HepG2 (cell line): ENCODE results near the gene ANTXRL.

Experiments used
- DNMT3B ChIP-seq: conservative IDR thresholded peaks from 2 replicates; pipeline ENCODE4 v1.6.1; 2016; ENCODE audit warnings: missing biosample characterization, control low read depth
- ELF1 ChIP-seq: sonication (generic); formaldehyde crosslinking; IDR thresholded peaks from 2 replicates; pipeline ENCODE4 v1.4.0; 2020; ENCODE audit warnings: missing genetic modification reagents
- POLR2AphosphoS5 ChIP-seq: IDR thresholded peaks from 2 replicates; pipeline ENCODE4 v1.6.1; 2012; ENCODE audit warnings: low read depth, low read length
- TAF1 ChIP-seq: sonication (generic); formaldehyde crosslinking; IDR thresholded peaks from 2 replicates; pipeline ENCODE4 v1.4.0; 2020; ENCODE audit warnings: missing genetic modification reagents
- TF ChIP-seq, protein P1 (sequence below): fragments of 450-650 bp; IDR thresholded peaks from 2 replicates; pipeline ENCODE4 v1.6.1; 2017; ENCODE audit warnings: mild to moderate bottlenecking
- TF ChIP-seq, protein P2 (sequence below), 2 experiments: IDR thresholded peaks; 2 replicates each; pipeline ENCODE4 v1.6.1; 2011 to 2012; ENCODE audit warnings: low read length in 2 of 2, borderline replicate concordance in 1 of 2, low read depth in 1 of 2, mild to moderate bottlenecking in 1 of 2, moderate library complexity in 1 of 2
- TF ChIP-seq, protein P3 (sequence below): sonication (generic); formaldehyde crosslinking; IDR thresholded peaks from 2 replicates; pipeline ENCODE4 v1.5.1; 2020; ENCODE audit warnings: mild to moderate bottlenecking, missing genetic modification reagents, borderline replicate concordance

DNA sequence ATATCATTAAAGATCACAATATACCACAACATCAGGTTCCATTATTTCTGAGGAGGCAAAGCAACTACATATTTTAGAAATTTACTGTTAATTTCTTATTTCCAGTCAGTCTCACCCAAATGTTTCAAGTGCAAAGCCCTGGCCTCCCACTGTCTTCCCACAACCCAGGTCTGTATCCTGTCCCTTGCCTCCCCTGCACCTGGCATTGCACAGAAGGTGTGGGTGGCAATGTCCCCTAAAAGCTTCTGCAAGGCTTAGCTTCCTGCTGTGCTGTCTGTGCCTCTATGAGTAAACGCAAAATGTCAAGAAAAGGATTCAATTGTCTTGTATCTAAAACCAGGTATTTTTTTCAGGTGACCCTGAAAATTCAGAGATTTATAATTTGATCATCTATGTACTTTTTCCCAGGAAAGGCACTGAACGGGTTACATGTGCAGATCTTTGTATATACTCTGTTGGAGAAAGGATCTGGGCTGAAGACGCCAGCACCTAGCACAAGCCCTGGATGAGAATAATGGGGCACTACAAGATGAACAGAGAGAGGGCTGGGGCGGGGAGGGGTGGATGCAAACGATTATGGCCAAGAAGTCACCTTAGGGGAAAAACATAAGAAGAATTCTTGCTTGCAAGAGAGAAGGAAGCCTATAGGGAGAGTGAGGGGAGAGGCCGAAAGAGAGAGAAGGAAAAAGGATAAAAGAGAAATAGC, 3.1 kb upstream of the ANTXRL start:
- TF ChIP-seq, protein P1, sequence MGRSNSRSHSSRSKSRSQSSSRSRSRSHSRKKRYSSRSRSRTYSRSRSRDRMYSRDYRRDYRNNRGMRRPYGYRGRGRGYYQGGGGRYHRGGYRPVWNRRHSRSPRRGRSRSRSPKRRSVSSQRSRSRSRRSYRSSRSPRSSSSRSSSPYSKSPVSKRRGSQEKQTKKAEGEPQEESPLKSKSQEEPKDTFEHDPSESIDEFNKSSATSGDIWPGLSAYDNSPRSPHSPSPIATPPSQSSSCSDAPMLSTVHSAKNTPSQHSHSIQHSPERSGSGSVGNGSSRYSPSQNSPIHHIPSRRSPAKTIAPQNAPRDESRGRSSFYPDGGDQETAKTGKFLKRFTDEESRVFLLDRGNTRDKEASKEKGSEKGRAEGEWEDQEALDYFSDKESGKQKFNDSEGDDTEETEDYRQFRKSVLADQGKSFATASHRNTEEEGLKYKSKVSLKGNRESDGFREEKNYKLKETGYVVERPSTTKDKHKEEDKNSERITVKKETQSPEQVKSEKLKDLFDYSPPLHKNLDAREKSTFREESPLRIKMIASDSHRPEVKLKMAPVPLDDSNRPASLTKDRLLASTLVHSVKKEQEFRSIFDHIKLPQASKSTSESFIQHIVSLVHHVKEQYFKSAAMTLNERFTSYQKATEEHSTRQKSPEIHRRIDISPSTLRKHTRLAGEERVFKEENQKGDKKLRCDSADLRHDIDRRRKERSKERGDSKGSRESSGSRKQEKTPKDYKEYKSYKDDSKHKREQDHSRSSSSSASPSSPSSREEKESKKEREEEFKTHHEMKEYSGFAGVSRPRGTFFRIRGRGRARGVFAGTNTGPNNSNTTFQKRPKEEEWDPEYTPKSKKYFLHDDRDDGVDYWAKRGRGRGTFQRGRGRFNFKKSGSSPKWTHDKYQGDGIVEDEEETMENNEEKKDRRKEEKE: no peak
- TF ChIP-seq, protein P2, sequence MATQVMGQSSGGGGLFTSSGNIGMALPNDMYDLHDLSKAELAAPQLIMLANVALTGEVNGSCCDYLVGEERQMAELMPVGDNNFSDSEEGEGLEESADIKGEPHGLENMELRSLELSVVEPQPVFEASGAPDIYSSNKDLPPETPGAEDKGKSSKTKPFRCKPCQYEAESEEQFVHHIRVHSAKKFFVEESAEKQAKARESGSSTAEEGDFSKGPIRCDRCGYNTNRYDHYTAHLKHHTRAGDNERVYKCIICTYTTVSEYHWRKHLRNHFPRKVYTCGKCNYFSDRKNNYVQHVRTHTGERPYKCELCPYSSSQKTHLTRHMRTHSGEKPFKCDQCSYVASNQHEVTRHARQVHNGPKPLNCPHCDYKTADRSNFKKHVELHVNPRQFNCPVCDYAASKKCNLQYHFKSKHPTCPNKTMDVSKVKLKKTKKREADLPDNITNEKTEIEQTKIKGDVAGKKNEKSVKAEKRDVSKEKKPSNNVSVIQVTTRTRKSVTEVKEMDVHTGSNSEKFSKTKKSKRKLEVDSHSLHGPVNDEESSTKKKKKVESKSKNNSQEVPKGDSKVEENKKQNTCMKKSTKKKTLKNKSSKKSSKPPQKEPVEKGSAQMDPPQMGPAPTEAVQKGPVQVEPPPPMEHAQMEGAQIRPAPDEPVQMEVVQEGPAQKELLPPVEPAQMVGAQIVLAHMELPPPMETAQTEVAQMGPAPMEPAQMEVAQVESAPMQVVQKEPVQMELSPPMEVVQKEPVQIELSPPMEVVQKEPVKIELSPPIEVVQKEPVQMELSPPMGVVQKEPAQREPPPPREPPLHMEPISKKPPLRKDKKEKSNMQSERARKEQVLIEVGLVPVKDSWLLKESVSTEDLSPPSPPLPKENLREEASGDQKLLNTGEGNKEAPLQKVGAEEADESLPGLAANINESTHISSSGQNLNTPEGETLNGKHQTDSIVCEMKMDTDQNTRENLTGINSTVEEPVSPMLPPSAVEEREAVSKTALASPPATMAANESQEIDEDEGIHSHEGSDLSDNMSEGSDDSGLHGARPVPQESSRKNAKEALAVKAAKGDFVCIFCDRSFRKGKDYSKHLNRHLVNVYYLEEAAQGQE (IDR thresholded peaks at IDR 0.05; ENCODE audit: borderline replicate concordance in 1 of 2, low read depth in 1 of 2, low read length in 2 of 2): no peak
- TF ChIP-seq, protein P3, sequence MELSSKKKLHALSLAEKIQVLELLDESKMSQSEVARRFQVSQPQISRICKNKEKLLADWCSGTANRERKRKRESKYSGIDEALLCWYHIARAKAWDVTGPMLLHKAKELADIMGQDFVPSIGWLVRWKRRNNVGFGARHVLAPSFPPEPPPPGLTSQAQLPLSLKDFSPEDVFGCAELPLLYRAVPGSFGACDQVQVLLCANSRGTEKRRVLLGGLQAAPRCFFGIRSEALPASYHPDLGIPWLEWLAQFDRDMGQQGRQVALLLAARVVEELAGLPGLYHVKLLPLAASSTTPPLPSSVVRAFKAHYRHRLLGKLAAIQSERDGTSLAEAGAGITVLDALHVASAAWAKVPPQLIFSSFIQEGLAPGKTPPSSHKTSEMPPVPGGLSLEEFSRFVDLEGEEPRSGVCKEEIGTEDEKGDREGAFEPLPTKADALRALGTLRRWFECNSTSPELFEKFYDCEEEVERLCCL: no peak
- TF ChIP-seq DNMT3B (CRISPR knock-in tag) (no peak), TAF1 (CRISPR knock-in tag) (no peak), POLR2AphosphoS5 (no peak), ELF1 (CRISPR knock-in tag) (no peak)
